ENCODE measurements around the gene PDE6B. TPM values are rescaled to one million over a fixed set of nuclear protein-coding genes. Genes with fewer than 3 reads are reported as not detected.
A peak's percentile ranks its signal among the peaks of the same experiment; 100 is the strongest.

PDE6B gene
- total and polyA plus RNA-seq, 2 of the 13 experiments (the other 11 are each of a cell fraction or from before 2014, with no cell fraction given), result 0.38 to 0.40 TPM

- Histone ChIP-seq H3K27me3 (ENCODE audit: control insufficient read depth in 1 of 2, insufficient read depth in 2 of 2, low read length in 2 of 2) (no peaks in the 10 kb centered on the region; a peak in 1 of 5 replicates), H3K4me3 (replicated peaks in 1 of 3; ENCODE audit: insufficient read depth in 1 of 3, low read depth in 2 of 3, low read length in 3 of 3) (no peak overlapping the region), H3K9ac (ENCODE audit: insufficient read depth, low read depth, low read length) (no peak overlapping the region), H3K4me2 (ENCODE audit: low read depth, low read length) (0 out of 2 replicates have a peak overlapping the region, but pooled peaks have one; percentile 31), H3K9me3 (ENCODE audit: low read length) (no peaks in the 10 kb centered on the region), H2AFZ (ENCODE audit: low read length) (no peak overlapping the region), H3K79me2 (ENCODE audit: insufficient read depth, low read length) (peaks cover 74% of the 10 kb centered on the region), H3K27ac (ENCODE audit: extremely low read length, insufficient read depth, low read length) (peak overlapping the region; percentile 33), H4K20me1 (ENCODE audit: insufficient read depth, low read length) (peaks cover 42% of the 10 kb centered on the region), H3K4me1 (ENCODE audit: insufficient read depth, low read length) (peaks cover 41% of the 10 kb centered on the region), H3K36me3 (replicated peaks in 1 of 2; ENCODE audit: control insufficient read depth in 1 of 2, insufficient read depth in 2 of 2, low read length in 2 of 2) (peaks cover 2 to 9% of the 10 kb centered on the region in 2 experiments; a peak in 3 of 5 replicates)
- ChIA-PET CTCF (ENCODE audit: low intra/inter-chr PET ratio, low total read pairs) (no interaction called here), POLR2A (interaction anchor here (1.6 kb wide), 1 partner anchor 14 kb away, joined by 3 read pairs; no protein-coding TSS in a partner anchor)
- DNase-seq (ENCODE audit: low spot score) (no peak), ATAC-seq (no peak), FAIRE-seq (no peak)
- no peak for TF ChIP-seq NFYC (CRISPR knock-in tag; IDR thresholded peaks at IDR 0.05)
- no peak for TF ChIP-seq FOXO4 (CRISPR knock-in tag; conservative IDR thresholded peaks at IDR 0.05)
- no peak for TF ChIP-seq HOXD1 (CRISPR knock-in tag; IDR thresholded peaks at IDR 0.05)
- TF ChIP-seq TRAFD1 (CRISPR knock-in tag; IDR thresholded peaks at IDR 0.05; ENCODE audit: borderline replicate concordance), result no peak
- no peak for TF ChIP-seq NAIF1 (CRISPR knock-in tag; IDR thresholded peaks at IDR 0.05; ENCODE audit: borderline replicate concordance)
- BruUV-seq (replicated peaks), result no TSS peak
- intact Hi-C loops (cut with micrococcal nuclease; ENCODE audit: unreplicated experiment), result no loop called here
- in situ Hi-C loops (cut with HindIII; ENCODE audit: extremely low pct_ligation_motif_present, low pct_unique_long_range_greater_than_20kb), result no loop called here
- WGBS (ENCODE audit: low lambda C conversion rate), result 81% methylated on average over 5 of the region's 9 CpGs
These were observed 84.7 kb downstream of the PDE6B start for GRCh38 chr4:710116-710515.
